ENCODE measurements around the gene INO80C. TPM values are rescaled to one million over a fixed set of nuclear protein-coding genes. Genes with fewer than 3 reads are reported as not detected.
"Not testable (repeated sequence)": the region's sequence is repeated elsewhere in the genome, so short reads cannot be mapped to it uniquely, and the experiment has no call there.

Gene INO80C
- total RNA-seq, 1 donor from 2014 or later = 25.8 TPM

- Histone ChIP-seq H3K27ac (no peak overlapping the region), H3K4me3 (no peak overlapping the region), H3K27me3 (ENCODE audit: low read depth) (no peaks in the 10 kb centered on the region), H3K4me1 (peaks cover 39% of the 10 kb centered on the region), H3K9me3 (no peaks in the 10 kb centered on the region), H3K36me3 (no peaks in the 10 kb centered on the region)
- DNase-seq = no peak
- no peak for TF ChIP-seq CTCF (IDR thresholded peaks at IDR 0.05)
- intact Hi-C loops (cut with DNase I) = no loop called here
- ATAC-seq = peak in 1 of 2 donors; percentile 15
Observed at GRCh38 chr18:35491700-35492077, 6.1 kb downstream of the INO80C start.

GRCh38 chr18:35490894-35491699 lies 6.7 kb downstream of the INO80C start:
- Histone ChIP-seq H3K36me3 (no peaks in the 10 kb centered on the region), H3K4me1 (peaks cover 33% of the 10 kb centered on the region), H3K27me3 (ENCODE audit: low read depth) (no peaks in the 10 kb centered on the region), H3K27ac (no peak overlapping the region), H3K9me3 (no peaks in the 10 kb centered on the region), H3K4me3 (no peak overlapping the region)
- intact Hi-C loops (cut with DNase I) = no loop called here
- no peak for TF ChIP-seq CTCF (IDR thresholded peaks at IDR 0.05)
- ATAC-seq (peak in 1 of 2 donors; percentile 18), DNase-seq (no peak)

GRCh38 chr18:35489913-35490490 lies 7.8 kb downstream of the INO80C start:
- TF ChIP-seq CTCF (IDR thresholded peaks at IDR 0.05) = no peak
- no peaks in the 10 kb centered on the region for H3K36me3 ChIP-seq
- no peaks in the 10 kb centered on the region for H3K9me3 ChIP-seq
- no peak overlapping the region for H3K27ac ChIP-seq
- H3K4me3 ChIP-seq = no peak overlapping the region
- intact Hi-C loops (cut with DNase I) = no loop called here
- no peak for DNase-seq
- ATAC-seq = peak in 1 of 2 donors; percentile 32
- H3K4me1 ChIP-seq = peaks cover 23% of the 10 kb centered on the region
- H3K27me3 ChIP-seq (ENCODE audit: low read depth) = no peaks in the 10 kb centered on the region

GRCh38 chr18:35489281-35489680 lies 8.5 kb downstream of the INO80C start:
- H3K36me3 ChIP-seq; ATAC-seq; DNase-seq; H3K27ac ChIP-seq; H3K27me3 ChIP-seq (ENCODE audit: low read depth); H3K9me3 ChIP-seq; intact Hi-C loops (cut with DNase I); H3K4me3 ChIP-seq: not testable (repeated sequence)
- H3K4me1 ChIP-seq = peaks cover 23% of the 10 kb centered on the region

GRCh38 chr18:35488396-35488795 lies 9.4 kb downstream of the INO80C start:
- ATAC-seq; H3K4me3 ChIP-seq; H3K9me3 ChIP-seq; H3K36me3 ChIP-seq; intact Hi-C loops (cut with DNase I); DNase-seq; H3K27ac ChIP-seq; H3K27me3 ChIP-seq (ENCODE audit: low read depth): not testable (repeated sequence)
- H3K4me1 ChIP-seq = peaks cover 23% of the 10 kb centered on the region

- intact Hi-C loops (cut with DNase I); H3K27ac ChIP-seq; DNase-seq; H3K36me3 ChIP-seq; ATAC-seq; H3K4me3 ChIP-seq; H3K9me3 ChIP-seq; H3K27me3 ChIP-seq (ENCODE audit: low read depth): not testable (repeated sequence)
- peaks cover 26% of the 10 kb centered on the region for H3K4me1 ChIP-seq
Observed at GRCh38 chr18:35487525-35487924, 10.2 kb downstream of the INO80C start.

- Histone ChIP-seq H3K27me3 (ENCODE audit: low read depth) (no peaks in the 10 kb centered on the region), H3K9me3 (no peaks in the 10 kb centered on the region), H3K36me3 (no peaks in the 10 kb centered on the region), H3K4me1 (peaks cover 17% of the 10 kb centered on the region), H3K27ac (no peak overlapping the region), H3K4me3 (no peak overlapping the region)
- intact Hi-C loops (cut with DNase I) = no loop called here
- no peak for TF ChIP-seq CTCF (IDR thresholded peaks at IDR 0.05)
- no peak for DNase-seq
- ATAC-seq = no peak
Observed at GRCh38 chr18:35485852-35486251, 11.9 kb downstream of the INO80C start.

Data from lower lobe of right lung (tissue), 2 donors.